HepG2 (cell line): ENCODE data around the gene ZCCHC7. TPM values are rescaled to one million over a fixed set of nuclear protein-coding genes. Genes with fewer than 3 reads are reported as not detected.

Source experiments
- CCDC6 ChIP-seq: sonication (generic); formaldehyde crosslinking; IDR thresholded peaks from 2 replicates; pipeline ENCODE4 v1.8.1; 2022; ENCODE audit warnings: mild to moderate bottlenecking, missing genetic modification reagents, moderate library complexity
- HNF4A ChIP-seq: sonication (generic); formaldehyde crosslinking; IDR thresholded peaks from 2 replicates; pipeline ENCODE4 v1.4.0; 2020; ENCODE audit warnings: missing genetic modification reagents
- LRRFIP1 ChIP-seq: sonication (generic); formaldehyde crosslinking; conservative IDR thresholded peaks from 2 replicates; pipeline ENCODE4 v1.4.0; 2020; ENCODE audit warnings: missing genetic modification reagents
- MIXL1 ChIP-seq: IDR thresholded peaks from 2 replicates; pipeline ENCODE4 v1.6.1; 2016
- MZF1 ChIP-seq: sonication (generic); formaldehyde crosslinking; IDR thresholded peaks from 2 replicates; pipeline ENCODE4 v1.8.1; 2023; ENCODE audit warnings: mild to moderate bottlenecking, missing genetic modification reagents, borderline replicate concordance
- RNF2 ChIP-seq: fragments of 450-650 bp; conservative IDR thresholded peaks from 2 replicates; pipeline ENCODE4 v1.6.1; 2016; ENCODE audit warnings: low read depth
- SALL2 ChIP-seq: sonication (generic); formaldehyde crosslinking; IDR thresholded peaks from 2 replicates; pipeline ENCODE4 v1.8.1; 2023; ENCODE audit warnings: mild to moderate bottlenecking, missing genetic modification reagents, inconsistent platforms
- SNRNP70 ChIP-seq: fragments of 200-400 bp; formaldehyde crosslinking; IDR thresholded peaks from 2 replicates; pipeline ENCODE4 v1.6.1; 2017; ENCODE audit warnings: mild to moderate bottlenecking, low read depth, low read length, moderate library complexity
- ZNF264 ChIP-seq: sonication (generic); formaldehyde crosslinking; IDR thresholded peaks from 2 replicates; pipeline ENCODE4 v1.4.0; 2020; ENCODE audit warnings: missing genetic modification reagents
- ZNF564 ChIP-seq: sonication (generic); formaldehyde crosslinking; IDR thresholded peaks from 2 replicates; pipeline ENCODE4 v1.8.1; 2023; ENCODE audit warnings: mild to moderate bottlenecking, missing genetic modification reagents
- ZNF646 ChIP-seq: sonication (generic); formaldehyde crosslinking; IDR thresholded peaks from 2 replicates; pipeline ENCODE4 v1.9.0; 2021; ENCODE audit warnings: mild to moderate bottlenecking, missing genetic modification reagents
- ZNF670 ChIP-seq: sonication (generic); formaldehyde crosslinking; IDR thresholded peaks from 2 replicates; pipeline ENCODE4 v1.8.0; 2022; ENCODE audit warnings: mild to moderate bottlenecking, missing genetic modification reagents, borderline replicate concordance
- ZNF746 ChIP-seq: sonication (generic); formaldehyde crosslinking; IDR thresholded peaks from 2 replicates; pipeline ENCODE4 v1.8.0; 2022; ENCODE audit warnings: mild to moderate bottlenecking, missing genetic modification reagents
- ZSCAN21 ChIP-seq: sonication (generic); formaldehyde crosslinking; IDR thresholded peaks from 2 replicates; pipeline ENCODE4 v1.8.0; 2022; ENCODE audit warnings: mild to moderate bottlenecking, missing genetic modification reagents, moderate library complexity, borderline replicate concordance
- polyA plus RNA-seq, 8 experiments: library from polyadenylated mRNA; depleted of rRNA in 3 of 8; stranded (reverse) in 7 of 8; unstranded in 1 of 8; fragments of >200 nt; fragmentation: Illumina TruSeq in 4 of 8; extraction: Trizol in 4 of 8; gene quantifications; 2 replicates each; pipeline versions ENCODE4 v1.2.1 to v1.2.3, GENCODE V29; 2011 to 2016; ENCODE audit warnings: low read depth in 4 of 8, missing spikeins in 1 of 8, mixed read lengths in 1 of 8; ENCODE audit not compliant: insufficient read depth in 1 of 8
- total RNA-seq, 5 experiments: library from RNA; depleted of rRNA; stranded (reverse); fragments of >200 nt; fragmentation: Illumina TruSeq; extraction: Trizol; gene quantifications; 2 replicates each; pipeline ENCODE4 v1.2.3, GENCODE V29; 2016; ENCODE audit warnings: low read depth in 1 of 5
- TF ChIP-seq, protein P1 (sequence below), 2 experiments: sonication (generic) in 1 of 2; formaldehyde crosslinking in 1 of 2; IDR thresholded peaks; 2 replicates each; pipeline versions ENCODE4 v1.4.0 to v1.6.1; 2016 to 2020; ENCODE audit warnings: borderline replicate concordance in 1 of 2, low read depth in 1 of 2, mild to moderate bottlenecking in 1 of 2, missing genetic modification reagents in 1 of 2

The ZCCHC7 gene
- total and polyA plus RNA-seq, 2 of the 13 experiments (the other 11 are each of a cell fraction or from before 2014, with no cell fraction given), result 13.6 to 19.3 TPM

GRCh38 chr9:37079370-37080164, 40.8 kb upstream of the ZCCHC7 start (continued):
- TF ChIP-seq LRRFIP1 (CRISPR knock-in tag) (peak; percentile 54; the same call in 1 of the 2 replicates), MIXL1 (CRISPR knock-in tag) (peak; percentile 96), ZNF646 (0 out of 2 replicates have a peak, but pooled peaks have one; percentile 64), ZNF746 (peak; percentile 97), ZNF564 (CRISPR knock-in tag) (peak; percentile 97), MZF1 (CRISPR knock-in tag) (peak; percentile 95; the same call in 1 of the 2 replicates), ZSCAN21 (CRISPR knock-in tag) (peak; percentile 96), CCDC6 (CRISPR knock-in tag) (peak; percentile 98), HNF4A (CRISPR knock-in tag) (peak; percentile 19; the same call in 1 of the 2 replicates), SNRNP70 (no peak), ZNF670 (CRISPR knock-in tag) (peak; percentile 93; the same call in 1 of the 2 replicates), RNF2 (peak; percentile 99), ZNF264 (CRISPR knock-in tag) (peak; percentile 87), SALL2 (CRISPR knock-in tag) (peak; percentile 97)
- TF ChIP-seq, protein P1, sequence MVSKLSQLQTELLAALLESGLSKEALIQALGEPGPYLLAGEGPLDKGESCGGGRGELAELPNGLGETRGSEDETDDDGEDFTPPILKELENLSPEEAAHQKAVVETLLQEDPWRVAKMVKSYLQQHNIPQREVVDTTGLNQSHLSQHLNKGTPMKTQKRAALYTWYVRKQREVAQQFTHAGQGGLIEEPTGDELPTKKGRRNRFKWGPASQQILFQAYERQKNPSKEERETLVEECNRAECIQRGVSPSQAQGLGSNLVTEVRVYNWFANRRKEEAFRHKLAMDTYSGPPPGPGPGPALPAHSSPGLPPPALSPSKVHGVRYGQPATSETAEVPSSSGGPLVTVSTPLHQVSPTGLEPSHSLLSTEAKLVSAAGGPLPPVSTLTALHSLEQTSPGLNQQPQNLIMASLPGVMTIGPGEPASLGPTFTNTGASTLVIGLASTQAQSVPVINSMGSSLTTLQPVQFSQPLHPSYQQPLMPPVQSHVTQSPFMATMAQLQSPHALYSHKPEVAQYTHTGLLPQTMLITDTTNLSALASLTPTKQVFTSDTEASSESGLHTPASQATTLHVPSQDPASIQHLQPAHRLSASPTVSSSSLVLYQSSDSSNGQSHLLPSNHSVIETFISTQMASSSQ (IDR thresholded peaks at IDR 0.05; ENCODE audit: low read depth), result no peak
- TF ChIP-seq, protein P1 (CRISPR knock-in tag; IDR thresholded peaks at IDR 0.05; ENCODE audit: borderline replicate concordance), result peak; percentile 57; the same call in 1 of the 2 replicates
